HepG2 (cell line): Measurements from ENCODE around the gene KEL.

Experiments
- ATF7 ChIP-seq, 2 experiments: fragments of 450-650 bp in 1 of 2; sonication (generic) in 1 of 2; formaldehyde crosslinking in 1 of 2; IDR thresholded peaks; 2 replicates each; pipeline versions ENCODE4 v1.4.0 to v1.6.1; 2016 to 2020; ENCODE audit warnings: antibody characterized with exemption in 1 of 2, mild to moderate bottlenecking in 1 of 2, missing genetic modification reagents in 1 of 2
- BHLHE40 ChIP-seq: IDR thresholded peaks from 2 replicates; pipeline ENCODE4 v1.6.1; 2011; ENCODE audit warnings: low read length, improper control_type of control experiment
- HDAC6 ChIP-seq: fragments of 200-600 bp; sonication (generic); IDR thresholded peaks from 2 replicates; pipeline ENCODE4 v1.7.0; 2017; ENCODE audit warnings: mild to moderate bottlenecking, antibody characterized with exemption, low read length, low read depth
- JUNB ChIP-seq: sonication (generic); formaldehyde crosslinking; IDR thresholded peaks from 2 replicates; pipeline ENCODE4 v1.8.0; 2022; ENCODE audit warnings: missing genetic modification reagents, mild to moderate bottlenecking, borderline replicate concordance
- MAFG ChIP-seq: sonication (generic); formaldehyde crosslinking; IDR thresholded peaks from 2 replicates; pipeline ENCODE4 v1.5.1; 2020; ENCODE audit warnings: mild to moderate bottlenecking, missing genetic modification reagents
- PHF21A ChIP-seq: sonication (generic); formaldehyde crosslinking; IDR thresholded peaks from 2 replicates; pipeline ENCODE4 v1.5.0; 2020; ENCODE audit warnings: mild to moderate bottlenecking, missing genetic modification reagents
- POLR2A ChIP-seq, 2 experiments: IDR thresholded peaks; 2 replicates each; pipeline ENCODE4 v1.6.1; 2011; ENCODE audit warnings: low read depth in 2 of 2, low read length in 2 of 2, mild to moderate bottlenecking in 1 of 2, moderate library complexity in 1 of 2; ENCODE audit not compliant: insufficient read depth in 1 of 2
- SP4 ChIP-seq: sonication (generic); formaldehyde crosslinking; IDR thresholded peaks from 2 replicates; pipeline ENCODE4 v1.8.1; 2023; ENCODE audit warnings: mild to moderate bottlenecking, missing genetic modification reagents
- TCF7L2 ChIP-seq: IDR thresholded peaks from 2 replicates; pipeline ENCODE4 v1.6.1; 2011; ENCODE audit warnings: mild to moderate bottlenecking, low read depth, low read length, moderate library complexity
- XRCC5 ChIP-seq: fragments of 200-400 bp; formaldehyde crosslinking; optimal IDR thresholded peaks from 2 replicates; pipeline ENCODE3; 2017; ENCODE audit warnings: mild to moderate bottlenecking, low read length
- TF ChIP-seq, protein P1 (sequence below): fragments of 450-650 bp; IDR thresholded peaks from 2 replicates; pipeline ENCODE4 v1.6.1; 2017; ENCODE audit warnings: mild to moderate bottlenecking
- TF ChIP-seq, protein P2 (sequence below): sonication (generic); formaldehyde crosslinking; IDR thresholded peaks from 2 replicates; pipeline ENCODE4 v1.5.0; 2020; ENCODE audit warnings: mild to moderate bottlenecking, missing genetic modification reagents, moderate library complexity
- TF ChIP-seq, protein P3 (sequence below): sonication (generic); formaldehyde crosslinking; IDR thresholded peaks from 2 replicates; pipeline ENCODE4 v1.4.0; 2020; ENCODE audit warnings: low read depth, missing genetic modification reagents
- TF ChIP-seq, protein P4 (sequence below): sonication (generic); formaldehyde crosslinking; IDR thresholded peaks from 2 replicates; pipeline ENCODE4 v1.4.0; 2020; ENCODE audit warnings: low read depth, mild to moderate bottlenecking, missing genetic modification reagents

DNA sequence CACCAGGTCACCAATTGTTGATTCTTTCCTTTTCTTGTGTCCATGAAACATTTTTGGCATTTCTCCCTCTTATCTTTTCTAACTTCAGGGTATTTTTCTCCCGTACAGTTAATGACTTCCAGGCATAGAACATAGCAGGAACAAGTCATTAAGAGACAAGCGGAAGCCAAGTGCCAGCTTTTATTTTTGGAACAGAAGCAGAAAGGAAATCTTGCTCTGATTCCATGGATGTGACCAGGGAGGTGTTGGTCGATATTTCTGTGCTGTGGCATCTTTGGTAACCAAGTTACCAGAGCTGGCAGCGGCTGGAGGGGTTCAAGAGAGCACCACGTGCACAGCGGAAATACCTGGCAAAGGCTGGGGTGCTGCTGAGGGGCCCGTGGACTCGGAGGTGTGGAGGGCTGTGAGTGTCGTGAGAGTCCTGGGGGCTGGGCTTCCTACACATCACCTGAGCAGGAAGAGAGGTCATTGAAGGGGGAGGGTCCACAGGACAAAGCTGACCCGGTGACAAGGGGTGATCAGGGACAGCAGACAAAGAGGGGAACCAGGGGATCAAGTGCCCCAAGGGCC is 21.1 kb downstream of the KEL start:
- TF ChIP-seq, protein P1, sequence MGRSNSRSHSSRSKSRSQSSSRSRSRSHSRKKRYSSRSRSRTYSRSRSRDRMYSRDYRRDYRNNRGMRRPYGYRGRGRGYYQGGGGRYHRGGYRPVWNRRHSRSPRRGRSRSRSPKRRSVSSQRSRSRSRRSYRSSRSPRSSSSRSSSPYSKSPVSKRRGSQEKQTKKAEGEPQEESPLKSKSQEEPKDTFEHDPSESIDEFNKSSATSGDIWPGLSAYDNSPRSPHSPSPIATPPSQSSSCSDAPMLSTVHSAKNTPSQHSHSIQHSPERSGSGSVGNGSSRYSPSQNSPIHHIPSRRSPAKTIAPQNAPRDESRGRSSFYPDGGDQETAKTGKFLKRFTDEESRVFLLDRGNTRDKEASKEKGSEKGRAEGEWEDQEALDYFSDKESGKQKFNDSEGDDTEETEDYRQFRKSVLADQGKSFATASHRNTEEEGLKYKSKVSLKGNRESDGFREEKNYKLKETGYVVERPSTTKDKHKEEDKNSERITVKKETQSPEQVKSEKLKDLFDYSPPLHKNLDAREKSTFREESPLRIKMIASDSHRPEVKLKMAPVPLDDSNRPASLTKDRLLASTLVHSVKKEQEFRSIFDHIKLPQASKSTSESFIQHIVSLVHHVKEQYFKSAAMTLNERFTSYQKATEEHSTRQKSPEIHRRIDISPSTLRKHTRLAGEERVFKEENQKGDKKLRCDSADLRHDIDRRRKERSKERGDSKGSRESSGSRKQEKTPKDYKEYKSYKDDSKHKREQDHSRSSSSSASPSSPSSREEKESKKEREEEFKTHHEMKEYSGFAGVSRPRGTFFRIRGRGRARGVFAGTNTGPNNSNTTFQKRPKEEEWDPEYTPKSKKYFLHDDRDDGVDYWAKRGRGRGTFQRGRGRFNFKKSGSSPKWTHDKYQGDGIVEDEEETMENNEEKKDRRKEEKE: no peak
- no peak for TF ChIP-seq PHF21A (CRISPR knock-in tag)
- TF ChIP-seq ATF7 (IDR thresholded peaks at IDR 0.05): no peak
- TF ChIP-seq ATF7 (CRISPR knock-in tag; IDR thresholded peaks at IDR 0.05): no peak
- TF ChIP-seq, protein P2, sequence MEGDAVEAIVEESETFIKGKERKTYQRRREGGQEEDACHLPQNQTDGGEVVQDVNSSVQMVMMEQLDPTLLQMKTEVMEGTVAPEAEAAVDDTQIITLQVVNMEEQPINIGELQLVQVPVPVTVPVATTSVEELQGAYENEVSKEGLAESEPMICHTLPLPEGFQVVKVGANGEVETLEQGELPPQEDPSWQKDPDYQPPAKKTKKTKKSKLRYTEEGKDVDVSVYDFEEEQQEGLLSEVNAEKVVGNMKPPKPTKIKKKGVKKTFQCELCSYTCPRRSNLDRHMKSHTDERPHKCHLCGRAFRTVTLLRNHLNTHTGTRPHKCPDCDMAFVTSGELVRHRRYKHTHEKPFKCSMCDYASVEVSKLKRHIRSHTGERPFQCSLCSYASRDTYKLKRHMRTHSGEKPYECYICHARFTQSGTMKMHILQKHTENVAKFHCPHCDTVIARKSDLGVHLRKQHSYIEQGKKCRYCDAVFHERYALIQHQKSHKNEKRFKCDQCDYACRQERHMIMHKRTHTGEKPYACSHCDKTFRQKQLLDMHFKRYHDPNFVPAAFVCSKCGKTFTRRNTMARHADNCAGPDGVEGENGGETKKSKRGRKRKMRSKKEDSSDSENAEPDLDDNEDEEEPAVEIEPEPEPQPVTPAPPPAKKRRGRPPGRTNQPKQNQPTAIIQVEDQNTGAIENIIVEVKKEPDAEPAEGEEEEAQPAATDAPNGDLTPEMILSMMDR (CRISPR knock-in tag): no peak
- TF ChIP-seq TCF7L2: no peak
- no peak for TF ChIP-seq HDAC6
- TF ChIP-seq JUNB (CRISPR knock-in tag): no peak
- TF ChIP-seq SP4: no peak
- no peak for TF ChIP-seq XRCC5
- no peak for TF ChIP-seq MAFG
- TF ChIP-seq, protein P3, sequence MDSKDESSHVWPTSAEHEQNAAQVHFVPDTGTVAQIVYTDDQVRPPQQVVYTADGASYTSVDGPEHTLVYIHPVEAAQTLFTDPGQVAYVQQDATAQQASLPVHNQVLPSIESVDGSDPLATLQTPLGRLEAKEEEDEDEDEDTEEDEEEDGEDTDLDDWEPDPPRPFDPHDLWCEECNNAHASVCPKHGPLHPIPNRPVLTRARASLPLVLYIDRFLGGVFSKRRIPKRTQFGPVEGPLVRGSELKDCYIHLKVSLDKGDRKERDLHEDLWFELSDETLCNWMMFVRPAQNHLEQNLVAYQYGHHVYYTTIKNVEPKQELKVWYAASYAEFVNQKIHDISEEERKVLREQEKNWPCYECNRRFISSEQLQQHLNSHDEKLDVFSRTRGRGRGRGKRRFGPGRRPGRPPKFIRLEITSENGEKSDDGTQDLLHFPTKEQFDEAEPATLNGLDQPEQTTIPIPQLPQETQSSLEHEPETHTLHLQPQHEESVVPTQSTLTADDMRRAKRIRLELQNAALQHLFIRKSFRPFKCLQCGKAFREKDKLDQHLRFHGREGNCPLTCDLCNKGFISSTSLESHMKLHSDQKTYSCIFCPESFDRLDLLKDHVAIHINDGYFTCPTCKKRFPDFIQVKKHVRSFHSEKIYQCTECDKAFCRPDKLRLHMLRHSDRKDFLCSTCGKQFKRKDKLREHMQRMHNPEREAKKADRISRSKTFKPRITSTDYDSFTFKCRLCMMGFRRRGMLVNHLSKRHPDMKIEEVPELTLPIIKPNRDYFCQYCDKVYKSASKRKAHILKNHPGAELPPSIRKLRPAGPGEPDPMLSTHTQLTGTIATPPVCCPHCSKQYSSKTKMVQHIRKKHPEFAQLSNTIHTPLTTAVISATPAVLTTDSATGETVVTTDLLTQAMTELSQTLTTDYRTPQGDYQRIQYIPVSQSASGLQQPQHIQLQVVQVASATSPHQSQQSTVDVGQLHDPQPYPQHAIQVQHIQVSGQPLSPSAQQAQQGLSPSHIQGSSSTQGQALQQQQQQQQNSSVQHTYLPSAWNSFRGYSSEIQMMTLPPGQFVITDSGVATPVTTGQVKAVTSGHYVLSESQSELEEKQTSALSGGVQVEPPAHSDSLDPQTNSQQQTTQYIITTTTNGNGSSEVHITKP (CRISPR knock-in tag): no peak
- TF ChIP-seq, protein P4, sequence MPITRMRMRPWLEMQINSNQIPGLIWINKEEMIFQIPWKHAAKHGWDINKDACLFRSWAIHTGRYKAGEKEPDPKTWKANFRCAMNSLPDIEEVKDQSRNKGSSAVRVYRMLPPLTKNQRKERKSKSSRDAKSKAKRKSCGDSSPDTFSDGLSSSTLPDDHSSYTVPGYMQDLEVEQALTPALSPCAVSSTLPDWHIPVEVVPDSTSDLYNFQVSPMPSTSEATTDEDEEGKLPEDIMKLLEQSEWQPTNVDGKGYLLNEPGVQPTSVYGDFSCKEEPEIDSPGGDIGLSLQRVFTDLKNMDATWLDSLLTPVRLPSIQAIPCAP: no peak
- TF ChIP-seq POLR2A (IDR thresholded peaks at IDR 0.05; ENCODE audit: insufficient read depth in 1 of 2, low read depth in 2 of 2, low read length in 2 of 2): no peak
- TF ChIP-seq BHLHE40: no peak
